H9 (cell line): ENCODE results near the gene SLCO3A1. TPM values are rescaled to one million over a fixed set of nuclear protein-coding genes. Genes with fewer than 3 reads are reported as not detected.

ENCODE experiments used
- DNase-seq: peaks from one replicate; pipeline ENCODE4 v3.0.0-alpha.2; 2017
- H2AFZ ChIP-seq: one replicate; pipeline ENCODE4 v1.6.1; 2013; ENCODE audit warnings: mild to moderate bottlenecking, low read length, control low read depth, moderate library complexity
- H2AK5ac ChIP-seq: 2 replicates; pipeline ENCODE4 v1.6.1; 2013; ENCODE audit warnings: low read length, control low read depth, mixed read lengths; ENCODE audit not compliant: insufficient read length
- H2BK120ac ChIP-seq: one replicate; pipeline ENCODE4 v1.6.1; 2013; ENCODE audit warnings: low read depth, mild to moderate bottlenecking, low read length, control low read depth, inconsistent platforms; ENCODE audit not compliant: poor library complexity, severe bottlenecking
- H2BK12ac ChIP-seq: 2 replicates; pipeline ENCODE4 v1.6.1; 2013; ENCODE audit warnings: low read length, control low read depth, mixed read lengths, low read depth; ENCODE audit not compliant: insufficient read length
- H2BK15ac ChIP-seq: 2 replicates; pipeline ENCODE4 v1.6.1; 2013; ENCODE audit warnings: low read depth, low read length, control low read depth
- H2BK20ac ChIP-seq: one replicate; pipeline ENCODE4 v1.6.1; 2013; ENCODE audit warnings: low read depth, mild to moderate bottlenecking, low read length, control low read depth, inconsistent platforms; ENCODE audit not compliant: poor library complexity, severe bottlenecking
- H2BK5ac ChIP-seq: 2 replicates; pipeline ENCODE4 v1.6.1; 2013; ENCODE audit warnings: low read length, control low read depth, mixed read lengths; ENCODE audit not compliant: insufficient read length
- H3K14ac ChIP-seq: 2 replicates; pipeline ENCODE4 v1.6.1; 2013; ENCODE audit warnings: low read length, control low read depth; ENCODE audit not compliant: insufficient read depth
- H3K18ac ChIP-seq: 2 replicates; pipeline ENCODE4 v1.6.1; 2013; ENCODE audit warnings: low read depth, mild to moderate bottlenecking, mixed read lengths, low read length, control low read depth; ENCODE audit not compliant: insufficient read length
- H3K23ac ChIP-seq: 2 replicates; pipeline ENCODE4 v1.6.1; 2013; ENCODE audit warnings: low read length, control low read depth, mixed read lengths, low read depth; ENCODE audit not compliant: insufficient read length
- H3K23me2 ChIP-seq: 2 replicates; pipeline ENCODE4 v1.6.1; 2013; ENCODE audit warnings: low read depth, mild to moderate bottlenecking, mixed read lengths, low read length, control low read depth; ENCODE audit not compliant: insufficient read length, poor library complexity, severe bottlenecking
- H3K27ac ChIP-seq: 2 replicates; pipeline ENCODE4 v1.5.1; 2013; ENCODE audit warnings: low read length, control low read depth, mixed read lengths, low read depth; ENCODE audit not compliant: insufficient read length
- H3K27me3 ChIP-seq: 2 replicates; pipeline ENCODE4 v1.6.1; 2013; ENCODE audit warnings: low read length, control low read depth, inconsistent platforms; ENCODE audit not compliant: insufficient read depth
- H3K4ac ChIP-seq: 2 replicates; pipeline ENCODE4 v1.6.1; 2013; ENCODE audit warnings: low read depth, mild to moderate bottlenecking, control low read depth, inconsistent platforms, low read length, moderate library complexity
- H3K4me1 ChIP-seq: 2 replicates; pipeline ENCODE4 v1.6.1; 2013; ENCODE audit warnings: low read length, control low read depth, inconsistent platforms; ENCODE audit not compliant: insufficient read depth
- H3K4me2 ChIP-seq: 2 replicates; pipeline ENCODE4 v1.6.1; 2013; ENCODE audit warnings: low read length, control low read depth, mixed read lengths; ENCODE audit not compliant: insufficient read length, insufficient read depth
- H3K56ac ChIP-seq: 2 replicates; pipeline ENCODE4 v1.6.1; 2013; ENCODE audit warnings: low read depth, mild to moderate bottlenecking, mixed read lengths, low read length, control low read depth; ENCODE audit not compliant: insufficient read length
- H3K79me1 ChIP-seq: 2 replicates; pipeline ENCODE4 v1.6.1; 2013; ENCODE audit warnings: low read depth, mild to moderate bottlenecking, moderate library complexity, low read length, control low read depth, inconsistent platforms; ENCODE audit not compliant: insufficient read depth, poor library complexity, severe bottlenecking
- H3K79me2 ChIP-seq: 2 replicates; pipeline ENCODE4 v1.6.1; 2013; ENCODE audit warnings: low read length, control low read depth, inconsistent platforms; ENCODE audit not compliant: insufficient read depth
- H3K9ac ChIP-seq: 2 replicates; pipeline ENCODE4 v1.6.1; 2013; ENCODE audit warnings: low read length, control low read depth, mixed read lengths; ENCODE audit not compliant: insufficient read length; ENCODE audit errors: extremely low read depth
- H3K9me3 ChIP-seq: one replicate; pipeline ENCODE4 v1.6.1; 2013; ENCODE audit warnings: low read depth, low read length, inconsistent platforms; ENCODE audit not compliant: control insufficient read depth
- H3T11ph ChIP-seq: one replicate; pipeline ENCODE4 v1.6.1; 2013; ENCODE audit warnings: mild to moderate bottlenecking, low read length, control low read depth, inconsistent platforms
- H4K20me1 ChIP-seq: one replicate; pipeline ENCODE4 v1.6.1; 2013; ENCODE audit not compliant: control insufficient read depth, insufficient read length, insufficient read depth
- H4K5ac ChIP-seq: 2 replicates; pipeline ENCODE4 v1.6.1; 2013; ENCODE audit warnings: low read depth, mild to moderate bottlenecking, mixed read lengths, low read length, control low read depth; ENCODE audit not compliant: insufficient read length
- H4K8ac ChIP-seq: replicated peaks from 2 replicates; pipeline ENCODE4 v1.6.1; 2013; ENCODE audit warnings: low read length, control low read depth, mixed read lengths, low read depth; ENCODE audit not compliant: insufficient read length
- H4K91ac ChIP-seq: 2 replicates; pipeline ENCODE4 v1.6.1; 2013; ENCODE audit warnings: low read depth, mild to moderate bottlenecking, moderate library complexity, mixed read lengths, low read length, control low read depth; ENCODE audit not compliant: insufficient read length
- H3K27ac Mint-ChIP-seq, 3 experiments: 2 replicates in 2 of 3; 3 replicates in 1 of 3; pipeline ENCODE4 v1.8.0; 2020 to 2021; ENCODE audit warnings: mixed read lengths in 3 of 3, mild to moderate bottlenecking in 1 of 3, moderate library complexity in 1 of 3
- H3K27me3 Mint-ChIP-seq: 2 replicates; pipeline ENCODE4 v1.8.0; 2021; ENCODE audit warnings: low read depth, mild to moderate bottlenecking, moderate library complexity, mixed read lengths
- H3K36me3 Mint-ChIP-seq, 3 experiments: 2 replicates in 2 of 3; 3 replicates in 1 of 3; pipeline ENCODE4 v1.8.0; 2020 to 2021; ENCODE audit warnings: low read depth in 3 of 3, mixed read lengths in 3 of 3; ENCODE audit not compliant: insufficient read depth in 1 of 3
- H3K4me1 Mint-ChIP-seq, 2 experiments: 2 replicates each; pipeline ENCODE4 v1.8.0; 2020; ENCODE audit warnings: mixed read lengths in 2 of 2
- H3K4me3 Mint-ChIP-seq, 2 experiments: 2 replicates in 1 of 2; 3 replicates in 1 of 2; pipeline ENCODE4 v1.8.0; 2020 to 2021; ENCODE audit warnings: mild to moderate bottlenecking in 2 of 2, mixed read lengths in 2 of 2, moderate library complexity in 1 of 2
- H3K9me3 Mint-ChIP-seq, 2 experiments: 2 replicates in 1 of 2; 3 replicates in 1 of 2; pipeline ENCODE4 v1.8.0; 2020; ENCODE audit warnings: mild to moderate bottlenecking in 2 of 2, mixed read lengths in 2 of 2, moderate library complexity in 1 of 2
- CTCF ChIP-seq: fragments of 200-600 bp; sonication (generic); conservative IDR thresholded peaks from 3 replicates; pipeline ENCODE4 v1.8.0; 2021; ENCODE audit warnings: antibody characterized with exemption, mild to moderate bottlenecking
- WGBS: extraction: QIAGEN DNeasy Blood & Tissue Kit; methylation state at CpG from one replicate; pipeline ENCODE4 v1.1.7; 2013; ENCODE audit warnings: missing lambda C conversion rate, low lambda C conversion rate, mixed read lengths; ENCODE audit not compliant: insufficient read length; ENCODE audit errors: extremely low coverage; 5-methylcytosine and 5-hydroxymethylcytosine counted together
- total RNA-seq: library from RNA; stranded (reverse); gene quantifications from 2 replicates; pipeline ENCODE4 v1.2.1, GENCODE V29; 2021

Gene SLCO3A1
- total RNA-seq, 1 experiment from 2014 or later: 9.4 TPM

- DNase-seq: no peak
- no peak overlapping the region for H2BK120ac ChIP-seq
- no peak overlapping the region for H3K27ac ChIP-seq
- H3K56ac ChIP-seq: no peak overlapping the region
- no peak overlapping the region for H3K14ac ChIP-seq
- H3T11ph ChIP-seq: no peak overlapping the region
- H2BK12ac ChIP-seq: no peak overlapping the region
- H3K18ac ChIP-seq: no peak overlapping the region
- no peaks in the 10 kb centered on the region for H4K20me1 ChIP-seq
- no peak overlapping the region for H2AK5ac ChIP-seq
- no peak overlapping the region for H3K4ac ChIP-seq
- no peak overlapping the region for H3K4me2 ChIP-seq
- no peaks in the 10 kb centered on the region for H3K23me2 ChIP-seq
- H3K4me1 Mint-ChIP-seq: peaks cover 70 to 78% of the 10 kb centered on the region in 2 experiments
- H4K5ac ChIP-seq: no peak overlapping the region
- H3K9me3 Mint-ChIP-seq: no peaks in the 10 kb centered on the region
- WGBS: no CpG with 5 or more reads among the region's 6 CpGs
- no peak overlapping the region for H2BK20ac ChIP-seq
- H3K4me3 Mint-ChIP-seq: no peak overlapping the region
- no peaks in the 10 kb centered on the region for H3K9me3 ChIP-seq
- no peak overlapping the region for H4K8ac ChIP-seq
- H3K27ac Mint-ChIP-seq: no peak overlapping the region; a peak in 1 of 7 replicates
- H3K23ac ChIP-seq: no peak overlapping the region
- H3K79me1 ChIP-seq: peaks cover 3% of the 10 kb centered on the region
- H2BK5ac ChIP-seq: no peak overlapping the region
- no peak for TF ChIP-seq CTCF
- H3K79me2 ChIP-seq: no peaks in the 10 kb centered on the region
- H2AFZ ChIP-seq: no peak overlapping the region
- no peak overlapping the region for H4K91ac ChIP-seq
- H3K27me3 Mint-ChIP-seq: no peaks in the 10 kb centered on the region
- no peak overlapping the region for H3K9ac ChIP-seq
- H3K27me3 ChIP-seq: no peaks in the 10 kb centered on the region
- peaks cover 4% of the 10 kb centered on the region; the same call in 1 of the 2 replicates for H3K4me1 ChIP-seq
- no peak overlapping the region for H2BK15ac ChIP-seq
- H3K36me3 Mint-ChIP-seq: peaks cover 0 to 4% (median 3%) of the 10 kb centered on the region in 3 experiments; a peak in 2 of 7 replicates
These were observed 90.8 kb downstream of the SLCO3A1 start for GRCh38 chr15:91944331-91944730.
